Upper lobe of left lung (tissue), 4 donors: ENCODE results near the gene TMEM240.

Source experiments
- CTCF ChIP-seq, 6 experiments: fragments of 450-650 bp in 4 of 6; fragments of 200-600 bp in 2 of 6; sonication (generic) in 2 of 6; IDR thresholded peaks; one replicate each; pipeline ENCODE4 v1.5.1; 2016 to 2019; ENCODE audit warnings: antibody characterized with exemption in 6 of 6
- POLR2A ChIP-seq, 4 donors: fragments of 450-650 bp; IDR thresholded peaks; one replicate each; pipeline ENCODE4 v1.5.1; 2016 to 2017; ENCODE audit warnings: antibody characterized with exemption in 4 of 4, mild to moderate bottlenecking in 2 of 4
- POLR2AphosphoS5 ChIP-seq, 2 donors: sonication (generic); formaldehyde crosslinking; IDR thresholded peaks; one replicate each; pipeline ENCODE4 v1.5.1; 2017; ENCODE audit warnings: antibody characterized with exemption in 2 of 2

- TF ChIP-seq CTCF (IDR thresholded peaks at IDR 0.05) (no peak), POLR2A (IDR thresholded peaks at IDR 0.05) (no peak), POLR2AphosphoS5 (IDR thresholded peaks at IDR 0.05) (no peak)
Measured at GRCh38 chr1:1539310-1540089, 924 bp downstream of the TMEM240 start.
